Activated T-cell treated with anti-CD3 and anti-CD28 coated beads for 48 hours (primary cell): ENCODE measurements around the gene PPFIBP1.

ENCODE experiments used
- DNase-seq: peaks from one replicate; pipeline ENCODE4 v3.0.0-alpha.2; 2020; ENCODE audit warnings: low read depth

Gene PPFIBP1

GRCh38 chr12:27523642-27524493 is at the start of gene PPFIBP1:
TSS of gene PPFIBP1 (plus strand) at chr12:27524206. CDS start at chr12:27633397, 109,191 bp downstream.
- DNase-seq: peak; percentile 99

DNA sequence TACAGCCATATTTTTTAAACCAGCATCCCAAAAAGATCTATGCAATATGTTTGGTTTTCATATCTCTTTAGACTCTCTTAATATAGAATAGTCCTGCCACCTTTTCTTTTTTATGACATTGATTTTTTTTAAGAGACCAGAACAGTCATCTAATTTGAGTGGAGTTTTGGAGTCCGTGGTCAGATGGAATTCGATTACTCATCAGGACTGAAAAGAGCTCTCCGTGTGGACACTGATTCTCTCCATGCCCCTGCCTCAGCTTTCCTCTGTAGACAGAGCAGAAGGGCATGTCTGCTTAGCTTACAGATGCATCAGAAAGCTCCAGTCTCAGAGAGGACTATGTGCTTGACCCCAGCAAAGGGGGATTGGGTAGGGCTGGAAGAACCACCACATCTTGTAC is 49.7 kb upstream of the PPFIBP1 start:
- no peak for DNase-seq

DNA sequence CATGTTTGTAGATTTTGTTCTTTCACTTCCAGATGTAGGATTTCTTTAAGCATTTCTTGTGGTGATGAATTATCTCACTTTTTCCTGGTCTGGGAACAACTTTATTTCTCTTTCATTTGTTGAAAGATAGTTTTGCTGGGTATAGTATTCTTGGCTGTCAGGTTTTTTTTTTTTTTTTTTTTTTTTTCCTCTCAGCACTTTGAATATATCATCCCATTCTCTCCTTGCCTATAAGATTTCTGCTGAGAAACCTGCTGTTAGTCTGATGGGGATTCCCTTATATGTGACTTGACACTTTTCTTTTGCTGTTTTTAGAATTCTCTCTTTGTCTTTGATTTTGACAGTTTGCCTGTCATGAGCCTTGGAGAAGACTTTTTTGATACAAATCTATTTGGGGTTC is 47.0 kb upstream of the PPFIBP1 start:
- no peak for DNase-seq

- no peak for DNase-seq
Measured at GRCh38 chr12:27478949-27479348, 45.1 kb upstream of the PPFIBP1 start.

DNA sequence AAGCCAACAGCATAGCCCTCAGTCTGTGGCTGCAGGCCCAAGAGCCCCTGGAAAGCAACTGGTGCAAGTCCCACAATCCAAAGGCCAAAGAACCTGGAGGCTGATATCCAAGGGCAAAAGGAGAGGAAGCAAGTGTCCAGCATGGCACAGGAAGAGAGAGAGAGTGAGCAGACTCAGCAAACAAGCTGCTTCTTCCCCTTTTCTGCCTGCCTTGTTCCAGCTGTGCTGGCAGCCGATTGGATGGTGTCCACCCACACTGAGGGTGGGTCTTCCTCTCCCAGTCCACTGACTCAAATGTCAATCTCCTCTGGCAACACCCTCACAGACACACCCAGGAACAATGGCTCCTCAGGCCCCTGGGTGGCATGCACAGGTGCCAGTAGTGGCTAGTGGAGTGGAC is 44.0 kb upstream of the PPFIBP1 start:
- DNase-seq: no peak

DNA sequence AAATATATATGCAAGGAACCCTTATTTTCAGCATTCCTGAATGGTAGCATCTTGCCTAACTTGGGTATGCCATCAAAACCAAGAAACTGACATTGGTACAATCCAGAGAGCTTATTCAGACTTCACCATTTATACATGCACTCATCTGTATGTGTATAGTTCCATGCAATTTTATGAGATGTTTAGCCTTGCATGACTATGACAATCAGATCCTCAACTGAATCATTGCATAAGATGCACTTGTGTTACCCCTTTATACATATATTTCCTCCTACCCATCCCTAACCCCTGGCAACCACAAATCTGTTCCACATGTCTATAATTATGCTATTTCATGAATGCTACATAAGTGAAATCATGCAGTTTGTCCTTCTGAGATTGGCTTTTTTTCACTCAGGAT is 37.0 kb upstream of the PPFIBP1 start:
- no peak for DNase-seq

DNA sequence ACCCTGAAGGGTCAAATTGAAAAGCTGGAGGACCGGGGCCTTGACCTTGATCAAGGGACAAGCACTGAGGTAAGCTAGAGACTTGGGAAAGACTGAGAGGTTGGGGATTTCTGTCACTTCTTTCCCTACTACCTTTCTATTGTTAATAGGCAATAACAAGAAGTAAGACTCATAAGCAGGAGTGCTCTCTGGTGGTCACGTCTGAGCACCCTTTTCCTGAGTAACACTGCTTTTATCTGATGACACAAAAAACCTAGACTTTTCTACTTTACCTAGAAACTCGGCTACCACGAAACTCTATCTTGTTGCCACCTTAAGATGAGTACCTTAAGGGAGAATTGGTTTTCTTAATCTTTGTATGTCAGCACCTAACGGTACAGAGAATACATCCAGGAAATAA is 35.5 kb upstream of the PPFIBP1 start:
- DNase-seq: no peak

DNA sequence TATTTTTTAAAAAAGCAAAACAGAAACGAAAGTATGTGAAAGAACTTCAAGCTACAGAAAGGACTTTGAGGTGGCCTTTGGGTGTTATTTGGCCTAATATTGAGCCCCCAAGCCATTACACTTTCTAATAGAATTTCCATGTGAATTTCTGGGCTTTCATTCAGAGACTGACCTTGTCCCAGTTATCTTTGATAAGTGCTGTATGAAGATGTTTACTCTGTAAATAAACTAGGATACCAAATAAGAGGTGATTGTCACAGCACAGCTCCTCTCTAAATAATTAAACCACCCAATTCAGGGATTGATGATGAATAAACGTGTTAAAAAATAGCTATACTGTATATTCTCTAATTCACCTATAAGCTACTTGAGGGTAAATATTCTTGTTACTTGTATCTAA is 32.8 kb upstream of the PPFIBP1 start:
- no peak for DNase-seq

- DNase-seq: no peak
Measured at GRCh38 chr12:27493260-27493940, 30.6 kb upstream of the PPFIBP1 start.

DNA sequence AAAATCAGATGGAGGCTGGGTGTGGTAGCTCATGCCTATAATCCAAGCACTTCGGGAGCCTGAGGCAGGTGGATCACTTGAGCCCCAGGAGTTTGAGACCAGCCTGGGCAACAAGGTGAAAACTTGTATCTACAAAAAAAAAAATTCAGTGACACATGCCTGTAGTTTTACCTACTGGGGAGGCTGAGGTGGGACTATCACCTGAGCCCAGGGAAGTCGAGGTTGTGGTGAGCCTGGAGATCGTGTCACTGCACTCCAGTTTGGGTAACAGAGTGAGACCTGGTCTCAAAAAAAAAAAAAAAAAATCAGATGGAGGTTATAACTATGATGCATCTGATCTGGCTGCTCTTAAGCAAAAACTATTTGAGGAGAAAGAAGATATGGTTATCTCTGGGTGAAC is 26.6 kb upstream of the PPFIBP1 start:
- no peak for DNase-seq

GRCh38 chr12:27498149-27498548 is 25.9 kb upstream of the PPFIBP1 start:
- no peak for DNase-seq

DNA sequence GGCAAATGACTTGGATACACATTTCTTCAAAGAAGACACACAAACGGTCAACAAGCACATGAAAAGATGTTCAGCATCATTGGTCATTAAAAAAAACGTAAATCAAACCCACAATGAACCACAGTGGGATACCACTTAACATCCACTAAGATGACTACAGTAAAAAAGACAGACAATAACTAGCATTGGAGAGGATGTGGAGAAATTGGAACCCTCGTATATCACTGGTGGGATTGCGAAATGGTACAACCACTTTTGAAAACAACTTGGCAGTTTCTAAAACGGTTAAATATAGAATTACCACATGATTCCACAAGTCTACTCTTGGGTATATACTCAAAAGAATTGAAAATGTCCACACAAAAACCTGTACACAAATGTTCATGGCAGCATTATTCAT is 25.2 kb upstream of the PPFIBP1 start:
- DNase-seq: no peak

GRCh38 chr12:27499377-27499776 is 24.6 kb upstream of the PPFIBP1 start:
- DNase-seq: no peak

GRCh38 chr12:27500546-27500945 is 23.5 kb upstream of the PPFIBP1 start:
- DNase-seq: no peak

- no peak for DNase-seq
Measured at GRCh38 chr12:27502021-27502435, 22.0 kb upstream of the PPFIBP1 start.

- DNase-seq: no peak
Measured at GRCh38 chr12:27504507-27504906, 19.5 kb upstream of the PPFIBP1 start.

GRCh38 chr12:27505109-27505508 is 18.9 kb upstream of the PPFIBP1 start:
- no peak for DNase-seq

GRCh38 chr12:27505761-27506160 is 18.2 kb upstream of the PPFIBP1 start:
- no peak for DNase-seq

GRCh38 chr12:27506645-27507189 is 17.3 kb upstream of the PPFIBP1 start:
- no peak for DNase-seq

GRCh38 chr12:27508736-27509431 is 15.1 kb upstream of the PPFIBP1 start:
- no peak for DNase-seq

DNA sequence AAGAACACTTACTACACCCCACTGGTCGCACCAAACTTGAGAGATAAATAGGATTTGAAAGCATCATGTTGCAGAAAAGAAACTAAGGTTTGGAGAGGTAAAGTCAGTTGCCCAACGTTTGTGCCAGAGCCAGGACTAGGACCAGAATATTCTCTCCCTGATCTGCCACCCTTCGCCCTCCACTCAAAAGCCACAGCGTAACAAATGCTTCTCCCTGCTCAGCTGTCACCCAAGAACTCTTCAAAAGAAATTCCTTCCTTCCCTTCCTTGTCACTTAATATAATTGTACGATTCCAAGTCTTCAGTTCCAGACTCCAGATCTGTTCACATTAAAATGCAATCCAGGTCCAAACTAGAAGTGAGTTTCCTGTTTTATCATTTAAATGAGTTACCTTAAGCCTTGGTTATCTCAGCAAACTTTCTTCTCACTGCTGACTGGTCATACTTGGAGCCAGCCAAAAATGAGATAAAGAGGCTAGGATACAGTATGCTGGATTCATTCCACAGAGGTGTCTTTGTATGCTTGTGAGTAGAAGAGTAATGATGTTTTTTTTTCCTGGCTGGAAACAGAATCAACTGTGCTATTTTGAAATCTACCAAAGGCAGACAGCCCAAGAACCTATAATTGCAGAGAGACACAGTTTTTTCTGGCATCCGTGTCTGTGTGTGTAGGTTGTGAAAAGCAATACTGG is 12.8 kb upstream of the PPFIBP1 start:
- DNase-seq: no peak

GRCh38 chr12:27511723-27512045 is 12.3 kb upstream of the PPFIBP1 start:
- no peak for DNase-seq
